Measurements from ENCODE around the gene LIN28B.

The LIN28B gene

GRCh38 chr6:105107207-105107606 is 150.3 kb downstream of the LIN28B start:
- Mint-ChIP-seq H3K9me3 (no peaks in the 10 kb centered on the region), H3K27ac (no peak overlapping the region), H3K27me3 (ENCODE audit: low read depth) (peaks cover 28% of the 10 kb centered on the region), H3K4me1 (ENCODE audit: low read depth) (no peaks in the 10 kb centered on the region), H3K36me3 (ENCODE audit: low read depth) (no peaks in the 10 kb centered on the region), H3K4me3 (no peak overlapping the region)
- no peak for DNase-seq (ENCODE audit: low spot score)

GRCh38 chr6:105108631-105109262 is 151.8 kb downstream of the LIN28B start:
- no peak for DNase-seq (ENCODE audit: low spot score)
- Mint-ChIP-seq H3K4me3 (no peak overlapping the region), H3K9me3 (no peaks in the 10 kb centered on the region), H3K4me1 (ENCODE audit: low read depth) (no peaks in the 10 kb centered on the region), H3K36me3 (ENCODE audit: low read depth) (no peaks in the 10 kb centered on the region), H3K27ac (no peak overlapping the region), H3K27me3 (ENCODE audit: low read depth) (peaks cover 30% of the 10 kb centered on the region)

- Mint-ChIP-seq H3K9me3 (no peaks in the 10 kb centered on the region), H3K4me1 (ENCODE audit: low read depth) (no peaks in the 10 kb centered on the region), H3K36me3 (ENCODE audit: low read depth) (no peaks in the 10 kb centered on the region), H3K27ac (no peak overlapping the region), H3K27me3 (ENCODE audit: low read depth) (peaks cover 28% of the 10 kb centered on the region), H3K4me3 (no peak overlapping the region)
- DNase-seq (ENCODE audit: low spot score), result no peak
Measured at GRCh38 chr6:105109955-105110895, 153.3 kb downstream of the LIN28B start.

- H3K4me1 Mint-ChIP-seq (ENCODE audit: low read depth), result no peaks in the 10 kb centered on the region
Measured at GRCh38 chr6:105111105-105111504, 154.2 kb downstream of the LIN28B start.

GRCh38 chr6:105111871-105112270 is 155.0 kb downstream of the LIN28B start:
- H3K27me3 Mint-ChIP-seq (ENCODE audit: low read depth), result peaks cover 28% of the 10 kb centered on the region
- no peaks in the 10 kb centered on the region for H3K4me1 Mint-ChIP-seq (ENCODE audit: low read depth)
- no peaks in the 10 kb centered on the region for H3K9me3 Mint-ChIP-seq
- H3K36me3 Mint-ChIP-seq (ENCODE audit: low read depth), result no peaks in the 10 kb centered on the region
- H3K4me3 Mint-ChIP-seq, result no peak overlapping the region
- no peak overlapping the region for H3K27ac Mint-ChIP-seq
- DNase-seq (ENCODE audit: low spot score), result no peak

More at GRCh38 chr6:105111105-105111504, 154.2 kb downstream of the LIN28B start:
- Mint-ChIP-seq H3K36me3 (ENCODE audit: low read depth) (no peaks in the 10 kb centered on the region), H3K4me3 (no peak overlapping the region), H3K27me3 (ENCODE audit: low read depth) (peaks cover 25% of the 10 kb centered on the region), H3K9me3 (no peaks in the 10 kb centered on the region), H3K27ac (no peak overlapping the region)
- DNase-seq (ENCODE audit: low spot score), result no peak

GRCh38 chr6:105112577-105112976 is 155.7 kb downstream of the LIN28B start:
- H3K4me1 Mint-ChIP-seq (ENCODE audit: low read depth), result no peaks in the 10 kb centered on the region
- peaks cover 23% of the 10 kb centered on the region for H3K27me3 Mint-ChIP-seq (ENCODE audit: low read depth)
- no peaks in the 10 kb centered on the region for H3K36me3 Mint-ChIP-seq (ENCODE audit: low read depth)
- DNase-seq (ENCODE audit: low spot score), result no peak
- H3K27ac Mint-ChIP-seq, result no peak overlapping the region
- no peaks in the 10 kb centered on the region for H3K9me3 Mint-ChIP-seq
- H3K4me3 Mint-ChIP-seq, result no peak overlapping the region

- Mint-ChIP-seq H3K4me3 (no peak overlapping the region), H3K27me3 (ENCODE audit: low read depth) (peaks cover 16% of the 10 kb centered on the region), H3K9me3 (no peaks in the 10 kb centered on the region), H3K27ac (no peak overlapping the region), H3K36me3 (ENCODE audit: low read depth) (no peaks in the 10 kb centered on the region), H3K4me1 (ENCODE audit: low read depth) (no peaks in the 10 kb centered on the region)
- no peak for DNase-seq (ENCODE audit: low spot score)
Measured at GRCh38 chr6:105113422-105113821, 156.5 kb downstream of the LIN28B start.

GRCh38 chr6:105116150-105116549 is 159.2 kb downstream of the LIN28B start:
- Mint-ChIP-seq H3K36me3 (ENCODE audit: low read depth) (no peaks in the 10 kb centered on the region), H3K27me3 (ENCODE audit: low read depth) (peaks cover 15% of the 10 kb centered on the region), H3K9me3 (no peaks in the 10 kb centered on the region), H3K4me1 (ENCODE audit: low read depth) (no peaks in the 10 kb centered on the region), H3K4me3 (no peak overlapping the region), H3K27ac (no peak overlapping the region)
- no peak for DNase-seq (ENCODE audit: low spot score)

GRCh38 chr6:105120570-105120969 is 163.7 kb downstream of the LIN28B start:
- Mint-ChIP-seq H3K4me3 (no peak overlapping the region), H3K9me3 (no peaks in the 10 kb centered on the region), H3K4me1 (ENCODE audit: low read depth) (no peaks in the 10 kb centered on the region), H3K27ac (no peak overlapping the region), H3K27me3 (ENCODE audit: low read depth) (peaks cover 12% of the 10 kb centered on the region), H3K36me3 (ENCODE audit: low read depth) (no peaks in the 10 kb centered on the region)
- DNase-seq (ENCODE audit: low spot score), result no peak

GRCh38 chr6:105121981-105122380 is 165.1 kb downstream of the LIN28B start:
- no peaks in the 10 kb centered on the region for H3K9me3 Mint-ChIP-seq
- peaks cover 11% of the 10 kb centered on the region for H3K27me3 Mint-ChIP-seq (ENCODE audit: low read depth)
- H3K4me3 Mint-ChIP-seq, result no peak overlapping the region
- no peak for DNase-seq (ENCODE audit: low spot score)
- no peak overlapping the region for H3K27ac Mint-ChIP-seq
- no peaks in the 10 kb centered on the region for H3K4me1 Mint-ChIP-seq (ENCODE audit: low read depth)
- no peaks in the 10 kb centered on the region for H3K36me3 Mint-ChIP-seq (ENCODE audit: low read depth)

GRCh38 chr6:105122717-105123116 is 165.8 kb downstream of the LIN28B start:
- H3K4me1 Mint-ChIP-seq (ENCODE audit: low read depth), result no peaks in the 10 kb centered on the region
- H3K27ac Mint-ChIP-seq, result no peak overlapping the region
- H3K36me3 Mint-ChIP-seq (ENCODE audit: low read depth), result no peaks in the 10 kb centered on the region
- H3K27me3 Mint-ChIP-seq (ENCODE audit: low read depth), result peaks cover 11% of the 10 kb centered on the region
- H3K4me3 Mint-ChIP-seq, result no peak overlapping the region
- no peak for DNase-seq (ENCODE audit: low spot score)
- no peaks in the 10 kb centered on the region for H3K9me3 Mint-ChIP-seq
